ENCODE data around the gene CBX2.

CBX2 gene

DNA sequence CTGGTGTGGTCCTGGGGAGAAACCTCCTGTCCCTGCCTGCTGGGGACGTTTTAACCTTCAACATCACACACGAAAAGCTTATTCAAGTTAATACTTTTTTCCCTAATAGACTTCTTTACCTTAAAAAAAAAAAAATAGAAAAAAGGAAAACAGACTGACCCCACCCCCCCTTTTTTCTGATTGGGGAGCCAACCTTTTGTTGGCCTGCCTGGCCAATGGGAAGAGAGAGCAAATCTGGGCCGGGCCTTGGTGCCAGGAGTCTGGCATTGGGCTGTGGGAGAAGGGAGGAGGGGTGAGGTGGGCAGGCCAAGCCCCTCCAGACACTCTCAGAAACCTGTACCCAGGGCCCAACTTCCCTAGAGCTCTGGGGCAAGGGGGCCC is 16.0 kb downstream of the CBX2 start:
- Histone ChIP-seq H3K4me3 (ENCODE audit: low read length) (no peak overlapping the region), H3K4me2 (ENCODE audit: low read length) (no peak overlapping the region), H3K27ac (ENCODE audit: low read depth, low read length) (no peak overlapping the region), H3K9me3 (ENCODE audit: control insufficient read depth, insufficient read depth, low read length) (no peaks in the 10 kb centered on the region), H3K9me2 (replicated peaks; ENCODE audit: control insufficient read depth, low read length) (no peaks in the 10 kb centered on the region), H3F3A (ENCODE audit: control insufficient read depth, insufficient read depth) (no peaks in the 10 kb centered on the region), H3K36me3 (ENCODE audit: control insufficient read depth, low read length) (peaks cover 12% of the 10 kb centered on the region; the same call in 1 of the 2 replicates), H3K4me1 (ENCODE audit: control insufficient read depth, low read length) (peaks cover 22% of the 10 kb centered on the region), H3K27me3 (ENCODE audit: control insufficient read depth, low read length) (peaks cover 36% of the 10 kb centered on the region), H4K20me1 (ENCODE audit: control insufficient read depth, insufficient read depth, low read depth, low read length) (peaks cover 4% of the 10 kb centered on the region; the same call in 1 of the 2 replicates), H3K79me2 (ENCODE audit: control insufficient read depth, low read length) (peaks cover 14% of the 10 kb centered on the region)
- no peak for TF ChIP-seq EZH2phosphoT487 (IDR thresholded peaks at IDR 0.05; ENCODE audit: borderline replicate concordance, low read length)
- TF ChIP-seq, protein P1, sequence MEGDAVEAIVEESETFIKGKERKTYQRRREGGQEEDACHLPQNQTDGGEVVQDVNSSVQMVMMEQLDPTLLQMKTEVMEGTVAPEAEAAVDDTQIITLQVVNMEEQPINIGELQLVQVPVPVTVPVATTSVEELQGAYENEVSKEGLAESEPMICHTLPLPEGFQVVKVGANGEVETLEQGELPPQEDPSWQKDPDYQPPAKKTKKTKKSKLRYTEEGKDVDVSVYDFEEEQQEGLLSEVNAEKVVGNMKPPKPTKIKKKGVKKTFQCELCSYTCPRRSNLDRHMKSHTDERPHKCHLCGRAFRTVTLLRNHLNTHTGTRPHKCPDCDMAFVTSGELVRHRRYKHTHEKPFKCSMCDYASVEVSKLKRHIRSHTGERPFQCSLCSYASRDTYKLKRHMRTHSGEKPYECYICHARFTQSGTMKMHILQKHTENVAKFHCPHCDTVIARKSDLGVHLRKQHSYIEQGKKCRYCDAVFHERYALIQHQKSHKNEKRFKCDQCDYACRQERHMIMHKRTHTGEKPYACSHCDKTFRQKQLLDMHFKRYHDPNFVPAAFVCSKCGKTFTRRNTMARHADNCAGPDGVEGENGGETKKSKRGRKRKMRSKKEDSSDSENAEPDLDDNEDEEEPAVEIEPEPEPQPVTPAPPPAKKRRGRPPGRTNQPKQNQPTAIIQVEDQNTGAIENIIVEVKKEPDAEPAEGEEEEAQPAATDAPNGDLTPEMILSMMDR (IDR thresholded peaks at IDR 0.05; ENCODE audit: low read depth, low read length, poor library complexity, severe bottlenecking): no peak

- peaks cover 46% of the 10 kb centered on the region for H3K27me3 ChIP-seq (ENCODE audit: control insufficient read depth, low read length)
- H3K4me3 ChIP-seq (ENCODE audit: low read length): no peak overlapping the region
- TF ChIP-seq, protein P1 (IDR thresholded peaks at IDR 0.05; ENCODE audit: low read depth, low read length, poor library complexity, severe bottlenecking): no peak
- no peak for TF ChIP-seq EZH2phosphoT487 (IDR thresholded peaks at IDR 0.05; ENCODE audit: borderline replicate concordance, low read length)
- no peaks in the 10 kb centered on the region for H3K9me3 ChIP-seq (ENCODE audit: control insufficient read depth, insufficient read depth, low read length)
- no peak overlapping the region for H3K4me2 ChIP-seq (ENCODE audit: low read length)
- H3K36me3 ChIP-seq (ENCODE audit: control insufficient read depth, low read length): peaks cover 12% of the 10 kb centered on the region; the same call in 1 of the 2 replicates
- peaks cover 14% of the 10 kb centered on the region for H3K79me2 ChIP-seq (ENCODE audit: control insufficient read depth, low read length)
- H3K4me1 ChIP-seq (ENCODE audit: control insufficient read depth, low read length): peaks cover 32% of the 10 kb centered on the region
- peaks cover 5% of the 10 kb centered on the region; the same call in 1 of the 2 replicates for H3F3A ChIP-seq (ENCODE audit: control insufficient read depth, insufficient read depth)
- H4K20me1 ChIP-seq (ENCODE audit: control insufficient read depth, insufficient read depth, low read depth, low read length): peaks cover 4% of the 10 kb centered on the region; the same call in 1 of the 2 replicates
- H3K9me2 ChIP-seq (replicated peaks; ENCODE audit: control insufficient read depth, low read length): no peaks in the 10 kb centered on the region
- H3K27ac ChIP-seq (ENCODE audit: low read depth, low read length): no peak overlapping the region
These were observed 16.9 kb downstream of the CBX2 start for GRCh38 chr17:79794659-79795511.

DNA sequence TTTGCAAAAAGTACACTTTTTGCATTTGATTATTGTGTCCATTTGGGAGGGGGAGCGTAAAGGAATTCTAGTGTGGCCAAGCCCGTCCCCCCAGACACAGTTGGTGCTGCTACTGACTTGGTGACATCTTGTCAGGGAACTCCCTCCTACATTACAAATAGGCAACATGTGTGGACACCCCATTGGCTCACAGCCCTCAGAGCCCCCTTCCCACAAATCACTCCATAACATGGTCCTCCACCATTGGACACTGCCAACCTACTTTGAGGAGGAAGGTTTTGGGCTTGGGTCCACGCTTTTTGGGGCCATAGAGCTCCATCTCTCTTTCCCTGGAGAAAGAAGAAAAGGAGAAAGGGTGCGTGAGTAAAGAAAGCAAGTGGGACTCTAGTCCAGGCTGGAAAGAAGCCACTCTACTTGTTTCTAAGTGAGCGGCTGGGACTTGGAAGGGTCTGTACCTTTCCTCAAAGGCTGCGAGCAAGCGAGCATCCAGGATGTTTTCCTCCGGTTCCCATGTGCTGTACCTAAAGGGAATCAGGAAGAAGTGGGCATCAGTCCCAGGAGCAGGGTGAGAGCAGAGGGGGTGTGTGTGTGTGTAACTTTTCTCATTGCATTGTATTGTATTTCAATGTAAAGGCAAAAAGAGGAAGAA is 18.0 kb downstream of the CBX2 start:
- no peak overlapping the region for H3K27ac ChIP-seq (ENCODE audit: low read depth, low read length)
- no peaks in the 10 kb centered on the region for H3K9me2 ChIP-seq (replicated peaks; ENCODE audit: control insufficient read depth, low read length)
- TF ChIP-seq, protein P1 (IDR thresholded peaks at IDR 0.05; ENCODE audit: low read depth, low read length, poor library complexity, severe bottlenecking): no peak
- no peak for TF ChIP-seq EZH2phosphoT487 (IDR thresholded peaks at IDR 0.05; ENCODE audit: borderline replicate concordance, low read length)
- H3K4me2 ChIP-seq (ENCODE audit: low read length): peak overlapping the region; percentile 78
- H3K4me1 ChIP-seq (ENCODE audit: control insufficient read depth, low read length): peaks cover 38% of the 10 kb centered on the region
- H3K4me3 ChIP-seq (ENCODE audit: low read length): peak overlapping the region; percentile 85
- peaks cover 5% of the 10 kb centered on the region; the same call in 1 of the 2 replicates for H3F3A ChIP-seq (ENCODE audit: control insufficient read depth, insufficient read depth)
- peaks cover 12% of the 10 kb centered on the region; the same call in 1 of the 2 replicates for H3K36me3 ChIP-seq (ENCODE audit: control insufficient read depth, low read length)
- no peaks in the 10 kb centered on the region for H3K9me3 ChIP-seq (ENCODE audit: control insufficient read depth, insufficient read depth, low read length)
- peaks cover 39% of the 10 kb centered on the region for H3K27me3 ChIP-seq (ENCODE audit: control insufficient read depth, low read length)
- peaks cover 14% of the 10 kb centered on the region for H3K79me2 ChIP-seq (ENCODE audit: control insufficient read depth, low read length)
- no peaks in the 10 kb centered on the region for H4K20me1 ChIP-seq (ENCODE audit: control insufficient read depth, insufficient read depth, low read depth, low read length)

Data from DOHH2 (cell line).